GM18951 (cell line): Measurements from ENCODE around the gene ACAP2.

Experiments used
- POLR2A ChIP-seq: IDR thresholded peaks from 4 replicates; pipeline ENCODE4 v1.6.1; 2011; ENCODE audit warnings: mild to moderate bottlenecking; ENCODE audit not compliant: insufficient read length, insufficient read depth; ENCODE audit errors: extremely low read depth
- in situ Hi-C: fragments of 300-500 bp; cut with MboI; formaldehyde crosslinking; loops from one replicate; pipeline ENCODE4 v1.12.0; 2022; ENCODE audit warnings: low sequenced_read_pairs, mixed read lengths, inconsistent platforms; ENCODE audit not compliant: unreplicated experiment

ACAP2 gene

GRCh38 chr3:195263925-195264600 is 178.8 kb downstream of the ACAP2 start:
- in situ Hi-C loops = loop anchor here (5.0 kb wide), 1 partner anchor 577 kb away; the partner anchor contains the start of gene FAM43A
- TF ChIP-seq POLR2A = no peak

GRCh38 chr3:195263193-195263924 is 179.5 kb downstream of the ACAP2 start:
- in situ Hi-C loops = loop anchor here (5.0 kb wide), 1 partner anchor 576 kb away; the partner anchor contains the start of gene FAM43A
- TF ChIP-seq POLR2A = no peak

- TF ChIP-seq POLR2A = no peak
- in situ Hi-C loops = loop anchor here (5.0 kb wide), 1 partner anchor 575 kb away; the partner anchor contains the start of gene FAM43A
Observed at GRCh38 chr3:195261925-195262324, 180.9 kb downstream of the ACAP2 start.

GRCh38 chr3:195260280-195260905 is 182.4 kb downstream of the ACAP2 start:
- in situ Hi-C loops = loop anchor here (5.0 kb wide), 1 partner anchor 573 kb away; the partner anchor contains the start of gene FAM43A
- TF ChIP-seq POLR2A = no peak

- in situ Hi-C loops = loop anchor here (5.0 to 10.0 kb wide), 2 partner anchors 105 to 572 kb away; partner anchors contain the start of gene FAM43A
Observed at GRCh38 chr3:195259475-195260279, 183.1 kb downstream of the ACAP2 start.

GRCh38 chr3:195259154-195259474 is 183.7 kb downstream of the ACAP2 start:
- TF ChIP-seq POLR2A = no peak
- in situ Hi-C loops = loop anchor here (10.0 kb wide), 1 partner anchor 104 kb away; no protein-coding TSS in a partner anchor

More at GRCh38 chr3:195259475-195260279, 183.1 kb downstream of the ACAP2 start:
- peak; percentile 76 for TF ChIP-seq POLR2A

- in situ Hi-C loops = loop anchor here (10.0 kb wide), 1 partner anchor 104 kb away; no protein-coding TSS in a partner anchor
- no peak for TF ChIP-seq POLR2A
Observed at GRCh38 chr3:195258449-195259153, 184.2 kb downstream of the ACAP2 start.

GRCh38 chr3:195257454-195258448 is 185.1 kb downstream of the ACAP2 start:
- in situ Hi-C loops = loop anchor here (10.0 kb wide), 1 partner anchor 103 kb away; no protein-coding TSS in a partner anchor
- TF ChIP-seq POLR2A = no peak

- in situ Hi-C loops = loop anchor here (10.0 kb wide), 1 partner anchor 102 kb away; no protein-coding TSS in a partner anchor
- no peak for TF ChIP-seq POLR2A
Observed at GRCh38 chr3:195256639-195257453, 186.0 kb downstream of the ACAP2 start.
